NCI-H2196 (cell line): ENCODE data around the gene KANK3.
"Not testable (repeated sequence)": the region's sequence is repeated elsewhere in the genome, so short reads cannot be mapped to it uniquely, and the experiment has no call there.

ENCODE experiments used
- DNase-seq: peaks from one replicate; lab custom pipeline; 2025; ENCODE audit not compliant: unreplicated experiment; lab: John Stamatoyannopoulos, UW

Gene KANK3

GRCh38 chr19:8371011-8371804 is 28.1 kb upstream of the KANK3 start:
- no peak for DNase-seq

- no peak for DNase-seq
Measured at GRCh38 chr19:8370176-8371010, 27.3 kb upstream of the KANK3 start.

DNA sequence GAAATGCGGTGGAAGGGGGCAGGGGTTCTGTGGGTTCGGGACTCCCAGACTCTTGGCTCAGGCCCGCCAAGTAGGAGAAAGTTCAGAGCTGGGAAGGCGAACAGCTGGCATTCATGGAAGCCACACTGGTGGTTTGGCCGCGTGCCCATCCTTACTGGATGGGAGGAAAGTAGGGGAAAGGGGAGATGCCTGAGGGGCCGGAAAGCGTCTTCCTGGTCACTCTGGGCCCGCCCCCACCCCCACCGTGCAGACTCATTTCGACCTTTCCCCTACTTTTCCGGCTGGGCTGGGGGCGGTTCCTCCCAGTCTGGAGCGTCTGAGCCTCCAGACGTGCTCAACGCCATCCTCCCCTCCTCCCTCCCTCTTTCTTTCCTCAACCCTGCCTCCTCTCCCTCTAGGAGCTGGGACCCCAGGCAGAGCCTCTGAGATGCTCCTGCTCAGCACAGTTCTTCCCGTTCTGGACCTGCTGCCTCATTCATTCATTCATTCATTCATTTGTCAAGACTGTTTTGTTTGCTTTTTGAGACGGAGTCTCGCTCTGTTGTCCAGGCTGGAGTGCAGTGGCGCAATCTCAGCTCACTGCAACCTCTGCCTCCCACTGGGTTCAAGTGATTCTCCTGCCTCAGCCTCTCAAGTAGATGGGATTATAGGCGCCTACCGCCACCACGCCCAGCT is 24.4 kb upstream of the KANK3 start:
- DNase-seq, result peak; percentile 80

- DNase-seq, result no peak
Measured at GRCh38 chr19:8366961-8367326, 23.9 kb upstream of the KANK3 start.

- DNase-seq, result no peak
Measured at GRCh38 chr19:8366121-8366581, 23.1 kb upstream of the KANK3 start.

DNA sequence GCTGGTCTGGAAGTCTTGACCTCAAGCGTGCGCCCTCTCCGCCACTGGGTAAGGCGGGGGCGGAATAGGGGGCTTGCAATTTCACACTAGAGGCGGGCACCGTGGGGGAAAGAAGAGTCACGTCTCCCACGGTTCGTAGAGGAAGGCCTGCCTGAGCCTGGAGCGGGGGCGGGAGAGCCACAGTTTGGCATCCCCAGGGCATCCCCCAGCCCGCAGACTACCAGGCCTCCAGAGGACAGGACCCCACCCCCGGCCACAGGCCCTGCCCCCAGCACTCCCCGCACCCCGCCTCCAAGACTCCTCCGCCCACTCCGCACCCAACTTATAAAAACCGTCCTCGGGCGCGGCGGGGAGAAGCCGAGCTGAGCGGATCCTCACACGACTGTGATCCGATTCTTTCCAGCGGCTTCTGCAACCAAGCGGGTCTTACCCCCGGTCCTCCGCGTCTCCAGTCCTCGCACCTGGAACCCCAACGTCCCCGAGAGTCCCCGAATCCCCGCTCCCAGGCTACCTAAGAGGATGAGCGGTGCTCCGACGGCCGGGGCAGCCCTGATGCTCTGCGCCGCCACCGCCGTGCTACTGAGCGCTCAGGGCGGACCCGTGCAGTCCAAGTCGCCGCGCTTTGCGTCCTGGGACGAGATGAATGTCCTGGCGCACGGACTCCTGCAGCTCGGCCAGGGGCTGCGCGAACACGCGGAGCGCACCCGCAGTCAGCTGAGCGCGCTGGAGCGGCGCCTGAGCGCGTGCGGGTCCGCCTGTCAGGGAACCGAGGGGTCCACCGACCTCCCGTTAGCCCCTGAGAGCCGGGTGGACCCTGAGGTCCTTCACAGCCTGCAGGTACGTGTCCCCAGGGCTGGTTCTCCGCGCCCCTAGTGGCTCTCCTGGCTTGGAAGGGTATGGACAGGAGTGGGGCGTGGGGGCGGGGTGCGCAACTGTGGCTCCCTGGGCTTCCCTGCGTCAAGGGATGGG is 21.0 kb upstream of the KANK3 start, which contains the start of gene ANGPTL4:
Gene ANGPTL4 (plus strand): TSS at position 353 of the 969 bp plus-strand sequence. CDS start 167 bp downstream, at position 520.
- no peak for DNase-seq

DNA sequence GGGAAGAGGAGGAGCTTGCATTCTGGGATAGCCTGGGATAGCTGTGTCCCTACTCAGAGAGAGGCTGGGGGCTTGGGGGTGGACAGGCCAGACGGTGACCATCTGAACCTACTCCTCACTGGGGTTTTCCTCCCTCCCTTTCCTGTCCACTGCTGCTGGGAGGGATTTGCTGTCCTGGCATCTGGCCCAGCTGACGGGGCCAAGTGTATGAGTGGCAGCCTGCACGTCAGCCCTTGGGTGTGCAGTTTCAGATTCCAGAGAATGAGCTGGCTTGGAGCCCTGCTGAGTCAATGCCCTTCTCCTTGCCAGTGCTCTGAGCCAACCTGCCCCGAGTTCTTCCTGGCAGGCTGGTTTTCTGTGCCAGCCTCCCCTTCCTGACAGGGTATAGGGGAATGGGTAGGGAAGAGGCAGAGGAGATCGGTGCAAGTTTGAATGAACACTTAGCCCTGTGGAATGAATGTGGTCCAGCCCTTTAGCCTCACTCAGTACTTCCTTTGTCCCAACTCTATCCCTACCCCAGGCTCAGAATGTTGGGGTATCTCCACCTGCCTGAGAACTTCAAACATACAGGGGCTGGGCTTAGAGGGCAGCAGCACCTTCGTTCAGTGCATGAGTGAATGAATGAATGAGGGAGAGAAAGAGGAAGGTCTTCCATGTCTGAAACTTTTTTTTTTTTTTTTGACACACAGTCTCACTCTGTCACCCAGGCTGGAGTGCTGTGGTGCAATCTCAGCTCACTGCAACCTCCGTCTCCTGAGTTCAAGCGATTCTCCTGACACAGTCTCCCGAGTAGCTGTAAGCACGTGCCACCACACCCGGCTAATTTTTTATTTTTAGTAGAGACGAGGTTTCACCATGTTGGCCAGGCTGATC is 19.1 kb upstream of the KANK3 start:
- peak; percentile 96 for DNase-seq

DNA sequence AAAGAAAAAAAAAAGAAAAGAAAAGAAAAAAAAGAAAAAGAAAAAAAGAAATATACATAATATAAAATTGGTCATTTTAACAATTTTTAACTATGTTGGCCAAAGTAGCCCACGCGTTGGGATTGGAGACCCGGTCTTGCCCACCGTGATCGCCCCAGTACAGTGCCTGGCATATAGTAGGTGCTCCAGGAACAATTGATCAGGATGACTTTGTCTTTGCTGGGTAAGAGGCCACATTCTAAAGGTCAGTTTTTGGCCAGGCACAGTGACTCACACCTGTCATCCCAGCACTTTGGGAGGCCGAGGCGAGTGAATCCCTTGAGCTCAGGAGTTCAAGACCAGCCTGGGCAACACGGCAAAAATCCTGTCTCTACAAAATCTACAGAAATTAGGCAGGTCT is 17.1 kb upstream of the KANK3 start:
- DNase-seq, result no peak

- DNase-seq, result no peak
Measured at GRCh38 chr19:8358948-8359347, 15.9 kb upstream of the KANK3 start.

- DNase-seq, result no peak
Measured at GRCh38 chr19:8357007-8357521, 14.0 kb upstream of the KANK3 start.

- no peak for DNase-seq
Measured at GRCh38 chr19:8355631-8356402, 12.8 kb upstream of the KANK3 start.

- DNase-seq, result not testable (repeated sequence)
Measured at GRCh38 chr19:8352845-8353244, 9.8 kb upstream of the KANK3 start.

GRCh38 chr19:8352134-8352827 is 9.2 kb upstream of the KANK3 start:
- DNase-seq, result no peak

GRCh38 chr19:8349629-8350372 is 6.7 kb upstream of the KANK3 start:
- not testable (repeated sequence) for DNase-seq

DNA sequence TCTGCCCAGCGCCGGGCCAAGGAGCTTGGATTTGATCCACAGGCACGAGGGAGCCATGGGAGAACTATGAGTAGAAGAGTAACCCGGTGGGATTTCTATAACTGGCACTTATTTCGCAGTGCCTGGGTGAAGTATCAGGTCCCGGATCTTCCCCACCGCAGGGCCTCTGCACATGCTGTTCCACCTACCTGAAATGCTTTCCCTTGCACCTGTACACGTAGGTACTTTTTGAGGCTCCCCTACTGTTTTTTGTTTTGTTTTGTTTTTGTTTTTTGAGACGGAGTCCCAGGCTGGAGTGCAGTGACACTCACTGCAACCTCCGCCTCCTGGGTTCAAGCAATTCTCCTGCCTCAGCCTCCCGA is 402 bp upstream of the KANK3 start:
- no peak for DNase-seq

DNA sequence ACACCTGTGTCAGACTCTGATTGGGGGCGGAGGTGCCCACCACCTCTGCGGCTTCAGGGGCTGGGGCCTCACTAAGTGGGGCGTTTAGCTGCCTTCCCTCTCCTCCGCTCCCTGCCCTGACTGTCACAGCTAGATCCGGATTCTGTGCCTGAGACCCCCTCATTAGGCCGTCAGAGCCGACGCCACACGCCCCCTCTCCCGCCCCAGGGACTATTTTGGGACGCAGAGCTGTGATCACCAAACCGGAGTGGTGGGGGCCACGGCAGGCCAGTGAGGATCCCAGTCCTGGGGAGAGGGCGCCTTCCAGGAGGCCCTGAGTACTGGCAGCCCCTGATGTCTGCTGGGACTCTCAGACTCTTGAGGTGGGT is 762 bp downstream of the KANK3 start:
- DNase-seq, result no peak

DNA sequence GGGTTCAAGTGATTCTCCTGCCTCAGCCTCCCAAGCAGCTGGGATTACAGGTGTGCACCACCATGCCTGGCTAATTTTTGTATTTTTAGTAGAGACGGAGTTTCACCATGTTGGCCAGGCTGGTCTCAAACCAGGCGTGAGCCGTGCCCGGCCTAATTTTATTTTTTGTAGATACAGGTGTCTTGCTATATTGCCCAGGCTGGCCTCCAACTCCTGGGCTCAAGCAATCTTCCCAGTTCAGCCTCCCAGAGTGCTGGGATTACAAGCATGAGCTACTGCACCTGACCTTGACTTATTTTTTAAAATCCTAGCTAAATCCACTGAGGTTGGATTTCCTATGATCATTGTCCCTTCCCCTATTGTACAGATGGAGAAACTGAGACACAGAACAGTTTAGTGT is 1.6 kb downstream of the KANK3 start:
- DNase-seq, result not testable (repeated sequence)
